HG03378 (cell line): Measurements from ENCODE around the gene MARCHF9.

ENCODE experiments used
- ATAC-seq: cut with Tn5 transposase; IDR thresholded peaks from one replicate; pipeline ENCODE4 v1.9.1; 2021; ENCODE audit warnings: mild to moderate bottlenecking, moderate library complexity; ENCODE audit not compliant: unreplicated experiment

MARCHF9 gene

GRCh38 chr12:57724003-57724935, 30.6 kb upstream of the MARCHF9 start:
- no peak for ATAC-seq

GRCh38 chr12:57724936-57725740, 29.8 kb upstream of the MARCHF9 start:
- ATAC-seq = no peak

DNA sequence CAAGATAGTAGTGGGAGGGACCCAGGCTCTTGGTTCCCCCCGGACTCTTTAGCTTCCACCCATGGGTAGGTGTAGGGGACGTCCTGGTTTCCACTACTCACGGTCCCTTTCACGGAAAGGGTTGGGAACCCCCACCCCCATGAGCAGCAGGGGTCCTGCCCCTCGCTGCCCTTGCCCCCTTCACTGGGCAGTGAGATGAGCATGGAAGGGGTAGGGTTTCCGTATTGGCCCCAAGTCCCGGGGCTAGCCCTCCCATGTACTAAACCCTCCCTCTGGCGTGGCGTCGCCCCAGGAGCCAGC, 29.1 kb upstream of the MARCHF9 start:
- no peak for ATAC-seq

GRCh38 chr12:57726151-57726883, 28.6 kb upstream of the MARCHF9 start:
- no peak for ATAC-seq

DNA sequence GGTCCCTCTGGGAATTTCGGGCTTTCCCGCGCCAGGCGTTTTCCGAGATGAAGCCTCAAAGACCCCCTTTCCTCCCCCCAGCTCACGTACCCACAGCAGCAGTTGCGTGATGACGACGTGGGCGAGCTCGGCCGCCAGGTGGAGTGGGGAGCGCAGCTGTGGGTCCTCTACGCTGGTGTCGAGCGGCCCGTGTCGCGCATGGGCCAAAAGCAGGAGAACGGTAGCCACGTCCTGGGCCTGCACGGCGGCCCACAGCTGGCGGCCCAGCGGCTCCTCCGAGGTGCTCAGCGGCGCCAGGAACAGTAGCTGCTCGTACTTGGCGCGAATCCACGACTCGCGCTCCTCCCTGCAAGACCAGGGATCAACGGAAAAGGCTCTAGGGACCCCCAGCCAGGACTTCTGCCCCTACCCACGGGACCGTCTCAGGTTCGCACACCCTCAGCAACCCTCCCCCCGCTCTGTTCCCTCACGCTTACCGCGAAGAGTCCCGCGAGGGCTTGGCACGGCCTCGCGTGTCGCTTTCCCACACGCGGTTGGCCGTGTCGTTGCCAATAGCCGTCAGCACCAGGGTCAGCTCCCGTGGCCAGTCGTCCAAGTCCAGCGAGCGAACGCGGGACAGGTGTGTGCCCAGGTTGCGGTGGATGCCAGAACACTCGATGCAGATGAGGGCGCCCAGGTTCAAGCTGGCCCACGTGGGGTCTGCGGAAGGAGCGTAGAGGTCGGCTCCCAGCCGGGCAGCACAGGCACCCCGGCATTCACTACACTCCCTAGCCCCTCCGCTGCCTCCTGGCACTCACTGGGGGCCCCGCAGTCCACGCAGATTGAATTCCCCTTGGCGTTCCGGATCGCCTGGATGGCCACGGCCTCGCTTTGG, 27.8 kb upstream of the MARCHF9 start:
- ATAC-seq = no peak

- no peak for ATAC-seq
Measured at GRCh38 chr12:57727758-57728395, 27.0 kb upstream of the MARCHF9 start.

GRCh38 chr12:57729321-57729844, 25.5 kb upstream of the MARCHF9 start:
- ATAC-seq = no peak

GRCh38 chr12:57730336-57731067, 24.4 kb upstream of the MARCHF9 start:
- ATAC-seq = no peak

DNA sequence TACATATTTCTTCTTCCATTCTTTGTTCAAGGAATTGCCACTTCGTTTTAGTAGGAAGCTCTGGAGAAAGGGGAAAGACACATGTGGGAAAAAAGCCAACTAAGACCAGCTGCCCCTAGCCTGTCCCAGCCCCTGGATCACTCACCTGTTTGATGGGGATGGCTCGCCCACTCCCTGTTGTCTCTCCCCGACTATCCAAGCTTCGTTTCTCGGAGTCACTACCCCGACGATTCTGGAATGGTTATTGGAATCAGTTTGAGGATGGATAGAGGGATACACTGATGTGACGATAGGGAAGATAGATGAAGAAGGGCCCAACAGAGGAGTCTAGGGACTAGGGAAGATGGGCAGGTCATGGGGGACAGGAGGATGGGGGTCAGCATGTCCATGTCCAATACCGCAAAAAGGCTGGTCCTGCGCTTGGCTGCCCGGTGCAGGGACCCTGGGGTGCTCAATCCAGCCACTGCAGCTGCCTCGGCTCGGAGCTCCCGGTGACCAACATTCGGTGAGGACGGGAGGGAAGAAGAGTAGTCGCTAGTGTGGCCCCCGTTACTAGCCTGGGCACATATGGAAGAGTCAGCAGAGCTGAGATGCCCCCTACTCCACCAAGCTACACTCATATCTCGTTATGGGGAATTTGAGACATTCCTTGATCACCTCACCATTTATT, 23.4 kb upstream of the MARCHF9 start:
- ATAC-seq = no peak

GRCh38 chr12:57732270-57732669, 22.6 kb upstream of the MARCHF9 start:
- ATAC-seq = no peak

DNA sequence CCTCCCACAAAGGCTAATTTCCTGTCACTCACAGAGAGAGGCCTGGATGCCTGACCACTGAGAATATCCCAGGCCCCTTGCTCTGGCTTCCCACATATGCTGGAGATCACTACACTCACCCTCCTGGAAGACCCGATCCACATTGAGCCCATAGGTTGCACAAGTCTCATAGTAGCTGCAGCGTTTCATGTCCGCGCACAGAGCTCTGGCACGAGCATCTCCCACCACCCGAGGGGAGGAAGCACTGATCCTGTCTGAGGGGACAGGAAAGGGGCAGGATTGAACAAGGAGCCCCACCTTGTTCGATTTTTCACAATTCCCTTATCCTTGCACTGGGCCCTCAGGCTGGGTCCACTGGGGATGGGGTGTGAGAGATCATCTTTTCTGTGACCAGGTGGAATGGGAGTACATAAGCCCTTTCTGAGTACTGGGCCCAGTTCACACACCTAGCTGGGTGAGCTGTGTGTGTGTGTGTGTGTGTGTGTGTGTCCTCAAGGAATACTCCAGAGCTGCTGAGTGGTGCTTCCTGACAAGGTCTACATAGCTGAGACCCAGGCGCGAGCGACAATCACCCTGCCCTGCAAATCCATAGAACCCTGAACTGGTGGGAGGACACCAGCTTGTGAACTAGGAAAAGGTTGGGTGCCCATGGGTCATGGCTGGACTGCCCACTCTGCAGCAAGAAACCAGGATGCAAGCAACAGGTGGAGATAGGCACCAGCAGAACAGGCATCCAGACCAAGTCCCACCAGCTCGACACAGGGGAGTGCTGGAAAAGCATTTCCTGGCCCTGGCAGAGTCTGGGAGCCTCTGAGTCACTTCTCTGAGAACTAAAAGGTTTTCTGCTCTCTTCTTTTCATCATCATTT, 21.9 kb upstream of the MARCHF9 start:
- ATAC-seq = no peak

DNA sequence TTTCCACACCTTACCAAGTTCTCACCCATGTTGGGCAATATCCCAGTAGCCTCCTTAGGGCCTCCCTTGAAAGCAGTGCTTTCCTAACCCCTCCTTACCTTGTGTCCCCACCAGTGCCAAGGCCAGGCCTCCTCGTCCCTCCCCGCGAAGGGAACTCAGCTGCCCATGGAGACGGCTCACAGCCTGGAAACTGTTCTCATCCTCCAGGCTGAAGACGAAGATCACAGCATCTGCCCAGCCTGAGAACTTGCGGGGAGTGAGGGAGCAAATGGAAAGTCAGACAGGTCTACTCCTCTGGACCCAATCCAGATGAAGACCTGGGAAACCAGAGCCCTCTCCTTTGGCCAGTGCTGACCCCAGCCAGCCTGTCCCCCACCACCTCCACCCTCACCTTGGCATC, 21.0 kb upstream of the MARCHF9 start:
- no peak for ATAC-seq

- ATAC-seq = no peak
Measured at GRCh38 chr12:57734591-57734990, 20.3 kb upstream of the MARCHF9 start.

DNA sequence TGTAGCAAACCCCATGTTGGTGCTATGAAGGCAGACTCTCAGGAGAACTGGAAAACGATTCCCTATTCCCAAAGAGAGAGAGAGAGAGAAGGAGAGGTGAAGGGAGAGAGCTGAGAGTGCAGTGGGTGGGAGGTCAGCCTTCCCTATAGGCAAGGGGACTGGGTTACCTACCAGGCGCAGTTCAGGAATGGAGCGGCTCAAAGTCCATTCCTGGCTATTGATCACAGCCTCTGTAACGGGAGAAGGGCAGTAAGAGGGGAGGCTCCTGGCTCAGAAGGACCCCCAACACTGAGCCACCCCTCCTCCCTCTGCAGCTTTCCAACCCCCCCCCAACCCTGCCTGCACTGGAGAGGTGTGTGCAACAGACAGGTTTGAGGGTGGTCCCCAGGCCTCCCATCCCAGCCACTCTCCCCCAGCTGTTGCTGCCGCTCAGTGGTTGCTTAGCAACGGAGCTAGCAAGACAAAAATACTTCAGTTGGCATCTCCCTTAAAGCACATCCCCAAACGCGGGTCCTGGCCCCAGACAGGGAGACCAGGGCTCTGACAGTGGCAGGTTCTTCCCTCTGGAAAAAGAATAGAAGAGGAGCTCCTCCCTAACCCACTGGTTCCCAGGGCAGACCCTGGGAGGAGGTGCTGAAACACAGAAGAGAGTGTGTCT, 19.6 kb upstream of the MARCHF9 start:
- ATAC-seq = no peak

- ATAC-seq = no peak
Measured at GRCh38 chr12:57735952-57736740, 18.8 kb upstream of the MARCHF9 start.

GRCh38 chr12:57736741-57737466, 18.0 kb upstream of the MARCHF9 start:
- ATAC-seq = no peak
